HepG2 (cell line): ENCODE results near the gene RSBN1L. TPM values are rescaled to one million over a fixed set of nuclear protein-coding genes. Genes with fewer than 3 reads are reported as not detected.
A peak's percentile ranks its signal among the peaks of the same experiment; 100 is the strongest.

Source experiments
- AHR ChIP-seq: IDR thresholded peaks from 2 replicates; pipeline ENCODE4 v1.6.1; 2018; ENCODE audit warnings: missing genetic modification reagents, missing compliant biosample characterization
- GABPA ChIP-seq, 2 experiments: IDR thresholded peaks; 2 replicates each; pipeline ENCODE4 v1.6.1; 2011 to 2016; ENCODE audit warnings: low read depth in 2 of 2, low read length in 1 of 2, missing biosample characterization in 1 of 2, missing genetic modification characterization in 1 of 2
- HNF1B ChIP-seq: sonication (generic); formaldehyde crosslinking; IDR thresholded peaks from 2 replicates; pipeline ENCODE4 v1.5.1; 2020; ENCODE audit warnings: mild to moderate bottlenecking, moderate library complexity, missing genetic modification reagents
- KAT7 ChIP-seq: IDR thresholded peaks from 2 replicates; pipeline ENCODE4 v1.6.1; 2018; ENCODE audit warnings: borderline replicate concordance, missing compliant biosample characterization
- KLF16 ChIP-seq, 2 experiments: sonication (generic) in 1 of 2; formaldehyde crosslinking in 1 of 2; IDR thresholded peaks; 2 replicates each; pipeline versions ENCODE4 v1.6.1 to v1.8.0; 2016 to 2023; ENCODE audit warnings: missing genetic modification reagents in 2 of 2, missing compliant biosample characterization in 1 of 2
- KMT2A ChIP-seq: sonication (generic); formaldehyde crosslinking; IDR thresholded peaks from 2 replicates; pipeline ENCODE4 v1.4.0; 2020; ENCODE audit warnings: missing genetic modification reagents
- MXD4 ChIP-seq: IDR thresholded peaks from 2 replicates; pipeline ENCODE4 v1.6.1; 2016; ENCODE audit warnings: mild to moderate bottlenecking, missing biosample characterization, missing genetic modification reagents
- NFYB ChIP-seq: sonication (generic); formaldehyde crosslinking; IDR thresholded peaks from 2 replicates; pipeline ENCODE4 v1.4.0; 2020; ENCODE audit warnings: missing genetic modification reagents
- NRL ChIP-seq: sonication (generic); formaldehyde crosslinking; IDR thresholded peaks from 2 replicates; pipeline ENCODE4 v1.5.0; 2020; ENCODE audit warnings: missing genetic modification reagents, mild to moderate bottlenecking, moderate library complexity, borderline replicate concordance
- RFXAP ChIP-seq: sonication (generic); formaldehyde crosslinking; IDR thresholded peaks from 2 replicates; pipeline ENCODE4 v1.4.0; 2020; ENCODE audit warnings: missing genetic modification reagents, borderline replicate concordance
- SRSF1 ChIP-seq: fragments of 200-400 bp; formaldehyde crosslinking; optimal IDR thresholded peaks from 2 replicates; pipeline ENCODE3; 2017; ENCODE audit warnings: mild to moderate bottlenecking, low read depth, low read length, moderate library complexity
- STAG1 ChIP-seq: sonication (generic); formaldehyde crosslinking; IDR thresholded peaks from 2 replicates; pipeline ENCODE4 v1.4.0; 2020; ENCODE audit warnings: missing genetic modification reagents
- TEAD3 ChIP-seq: optimal IDR thresholded peaks from 2 replicates; pipeline ENCODE3; 2016; ENCODE audit warnings: borderline replicate concordance
- TOE1 ChIP-seq: sonication (generic); formaldehyde crosslinking; IDR thresholded peaks from 2 replicates; pipeline ENCODE4 v1.4.0; 2020; ENCODE audit warnings: mild to moderate bottlenecking, missing genetic modification reagents
- ZBTB10 ChIP-seq: sonication (generic); formaldehyde crosslinking; IDR thresholded peaks from 2 replicates; pipeline ENCODE4 v1.4.0; 2020; ENCODE audit warnings: missing genetic modification reagents, borderline replicate concordance
- ZNF280B ChIP-seq: sonication (generic); formaldehyde crosslinking; IDR thresholded peaks from 2 replicates; pipeline ENCODE4 v1.5.0; 2020; ENCODE audit warnings: missing genetic modification reagents, mild to moderate bottlenecking, borderline replicate concordance
- ZNF414 ChIP-seq: sonication (generic); formaldehyde crosslinking; IDR thresholded peaks from 2 replicates; pipeline ENCODE4 v1.5.0; 2020; ENCODE audit warnings: missing genetic modification reagents
- ZNF446 ChIP-seq: sonication (generic); formaldehyde crosslinking; IDR thresholded peaks from 2 replicates; pipeline ENCODE4 v1.5.0; 2020; ENCODE audit warnings: mild to moderate bottlenecking, missing genetic modification reagents
- ZNF546 ChIP-seq: sonication (generic); formaldehyde crosslinking; conservative IDR thresholded peaks from 2 replicates; pipeline ENCODE4 v1.8.1; 2023; ENCODE audit warnings: mild to moderate bottlenecking, missing genetic modification reagents
- ZNF556 ChIP-seq: sonication (generic); formaldehyde crosslinking; IDR thresholded peaks from 2 replicates; pipeline ENCODE4 v1.4.0; 2020; ENCODE audit warnings: mild to moderate bottlenecking, missing genetic modification reagents, borderline replicate concordance
- ZNF724P ChIP-seq: sonication (generic); formaldehyde crosslinking; IDR thresholded peaks from 2 replicates; pipeline ENCODE4 v1.8.0; 2022; ENCODE audit warnings: missing genetic modification reagents, borderline replicate concordance
- ZNF782 ChIP-seq: sonication (generic); formaldehyde crosslinking; IDR thresholded peaks from 2 replicates; pipeline ENCODE4 v1.4.0; 2020; ENCODE audit warnings: missing genetic modification reagents, mild to moderate bottlenecking, borderline replicate concordance
- polyA plus RNA-seq, 8 experiments: library from polyadenylated mRNA; depleted of rRNA in 3 of 8; stranded (reverse) in 7 of 8; unstranded in 1 of 8; fragments of >200 nt; fragmentation: Illumina TruSeq in 4 of 8; extraction: Trizol in 4 of 8; gene quantifications; 2 replicates each; pipeline versions ENCODE4 v1.2.1 to v1.2.3, GENCODE V29; 2011 to 2016; ENCODE audit warnings: low read depth in 4 of 8, missing spikeins in 1 of 8, mixed read lengths in 1 of 8; ENCODE audit not compliant: insufficient read depth in 1 of 8
- total RNA-seq, 5 experiments: library from RNA; depleted of rRNA; stranded (reverse); fragments of >200 nt; fragmentation: Illumina TruSeq; extraction: Trizol; gene quantifications; 2 replicates each; pipeline ENCODE4 v1.2.3, GENCODE V29; 2016; ENCODE audit warnings: low read depth in 1 of 5

The RSBN1L gene
- total and polyA plus RNA-seq, 2 of the 13 experiments (the other 11 are each of a cell fraction or from before 2014, with no cell fraction given), result 7.7 to 21.3 TPM

GRCh38 chr7:77797734-77798393 is 101.6 kb downstream of the RSBN1L start (continued):
- 0 out of 2 replicates have a peak, but pooled peaks have one; percentile 29 for TF ChIP-seq ZNF556
- TF ChIP-seq ZNF782 (CRISPR knock-in tag), result peak; percentile 63; the same call in 1 of the 2 replicates
- peak; percentile 23; the same call in 1 of the 2 replicates for TF ChIP-seq ZBTB10 (CRISPR knock-in tag)
- TF ChIP-seq ZNF446 (CRISPR knock-in tag), result 0 out of 2 replicates have a peak, but pooled peaks have one; percentile 7
- no peak for TF ChIP-seq SRSF1
- no peak for TF ChIP-seq NFYB
- TF ChIP-seq TOE1 (CRISPR knock-in tag), result no peak
- no peak for TF ChIP-seq GABPA (IDR thresholded peaks at IDR 0.05; ENCODE audit: low read depth, low read length)
- TF ChIP-seq GABPA (CRISPR knock-in tag; IDR thresholded peaks at IDR 0.05; ENCODE audit: low read depth), result no peak
- TF ChIP-seq KMT2A, result peak; percentile 66; the same call in 1 of the 2 replicates
- TF ChIP-seq MXD4 (CRISPR knock-in tag), result 0 out of 2 replicates have a peak, but pooled peaks have one; percentile 37
- peak; percentile 39 for TF ChIP-seq TEAD3
- TF ChIP-seq RFXAP (CRISPR knock-in tag), result peak; percentile 23; the same call in 1 of the 2 replicates
- no peak for TF ChIP-seq KLF16 (CRISPR knock-in tag; IDR thresholded peaks at IDR 0.05)
- peak; percentile 76; the same call in 1 of the 2 replicates for TF ChIP-seq NRL (CRISPR knock-in tag)
- TF ChIP-seq ZNF414 (CRISPR knock-in tag), result no peak
- TF ChIP-seq AHR (CRISPR knock-in tag), result 0 out of 2 replicates have a peak, but pooled peaks have one; percentile 46
- TF ChIP-seq ZNF546, result peak; percentile 76
- no peak for TF ChIP-seq STAG1 (CRISPR knock-in tag)
- peak; percentile 60; the same call in 1 of the 2 replicates for TF ChIP-seq ZNF280B (CRISPR knock-in tag)
- peak; percentile 73 for TF ChIP-seq HNF1B
- TF ChIP-seq KAT7 (CRISPR knock-in tag), result 0 out of 2 replicates have a peak, but pooled peaks have one; percentile 47
- 0 out of 2 replicates have a peak, but pooled peaks have one; percentile 45 for TF ChIP-seq ZNF724P (CRISPR knock-in tag)
